NOMO-1 treated with DMSO at 0.1 percent for 48 hours (cell line): ENCODE measurements around the gene PPP2R5B.

ENCODE experiments used
- DNase-seq: peaks from one replicate; lab custom pipeline; 2025; ENCODE audit not compliant: unreplicated experiment; lab: John Stamatoyannopoulos, UW

The PPP2R5B gene

DNA sequence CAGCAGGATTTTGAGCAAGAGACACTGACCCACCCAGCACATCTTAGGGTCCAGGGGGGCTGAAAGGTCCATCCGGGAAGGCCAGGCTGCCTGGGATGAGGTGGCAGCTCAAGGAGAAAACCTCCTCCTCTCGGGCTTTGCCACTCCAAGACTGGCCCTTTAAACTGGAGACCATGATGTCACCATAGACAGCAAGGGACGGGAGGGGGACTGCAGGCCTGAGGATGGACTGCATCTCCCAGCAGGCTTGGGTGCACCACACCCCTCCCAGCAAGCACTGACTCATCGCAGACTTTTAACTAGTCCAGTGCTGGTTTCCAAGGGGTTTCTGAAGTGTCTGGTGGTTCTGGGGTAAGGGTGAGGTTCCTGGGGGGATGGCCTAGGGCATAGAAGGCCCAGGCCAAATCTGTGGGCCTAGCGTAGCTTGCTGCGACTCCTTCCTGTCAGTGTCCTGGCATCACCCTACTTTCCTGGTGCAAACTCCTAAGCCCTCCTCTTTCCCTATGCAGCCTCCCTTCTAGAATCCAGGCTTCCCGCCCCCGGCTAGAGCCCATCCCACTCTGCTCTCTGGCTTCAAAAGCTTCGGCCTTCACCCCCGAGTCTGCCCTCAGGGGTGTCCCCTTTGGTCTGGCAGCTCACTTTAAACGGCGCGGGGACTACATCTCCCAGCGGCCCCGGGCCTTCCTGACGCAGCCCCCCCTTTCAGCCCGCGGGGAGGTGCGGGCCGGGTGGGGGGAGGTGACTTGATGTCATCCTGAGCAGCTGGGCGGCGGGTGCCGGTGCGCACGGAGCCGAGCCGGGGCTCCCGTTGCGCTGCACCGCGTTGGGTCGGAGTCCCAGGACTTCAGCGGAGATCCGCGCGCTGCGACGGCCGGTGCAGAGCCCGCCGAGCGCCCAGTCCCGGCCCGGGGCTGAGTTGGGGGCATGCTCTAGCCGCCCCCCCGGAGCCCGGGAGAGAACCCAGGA is at the start of gene PPP2R5B:
PPP2R5B (plus strand) TSS at position 746 of the 966 bp plus-strand sequence. CDS start 1,046 bp downstream, outside the sequence.
- DNase-seq: peak; percentile 94

DNA sequence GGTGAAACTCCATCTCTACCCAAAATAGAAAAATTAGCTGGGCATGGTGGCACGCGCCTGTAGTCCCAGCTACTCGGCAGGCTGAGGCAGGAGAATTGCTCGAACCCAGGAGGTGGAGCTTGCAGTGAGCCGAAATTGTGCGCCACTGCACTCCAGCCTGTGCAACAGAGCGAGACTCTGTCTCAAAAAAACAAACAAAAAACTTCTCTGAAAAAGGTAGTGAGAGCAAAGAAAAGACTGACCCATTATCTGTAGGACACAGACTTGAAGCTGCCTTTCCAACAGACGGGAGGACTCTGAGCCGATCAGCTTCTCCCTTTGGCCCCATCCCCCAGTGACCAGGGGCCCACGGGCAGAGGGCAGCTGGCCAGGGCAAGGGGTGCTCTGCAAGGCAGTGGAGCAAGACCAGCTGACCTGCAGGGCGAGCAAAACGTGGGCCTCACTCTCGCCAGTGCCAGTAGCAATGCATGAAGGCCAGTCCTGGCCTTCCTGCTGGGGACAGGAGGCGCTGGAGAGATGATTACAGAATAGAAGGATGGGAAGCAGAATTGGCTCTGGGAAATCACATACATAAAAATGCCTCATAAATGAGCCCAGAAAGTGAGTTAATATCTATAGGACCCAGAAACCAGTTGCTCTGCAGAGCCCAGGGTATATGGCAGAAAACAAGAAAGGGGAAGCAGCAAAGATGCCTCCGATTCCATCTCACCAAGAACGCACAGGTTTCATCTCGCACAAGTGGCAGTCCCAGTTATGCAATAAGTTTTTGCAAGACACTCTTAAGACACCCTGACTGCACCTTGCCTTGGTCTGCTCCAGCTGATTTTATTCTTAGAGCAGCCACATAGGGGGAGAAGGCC is 48.9 kb upstream of the PPP2R5B start:
- DNase-seq: peak; percentile 92

DNA sequence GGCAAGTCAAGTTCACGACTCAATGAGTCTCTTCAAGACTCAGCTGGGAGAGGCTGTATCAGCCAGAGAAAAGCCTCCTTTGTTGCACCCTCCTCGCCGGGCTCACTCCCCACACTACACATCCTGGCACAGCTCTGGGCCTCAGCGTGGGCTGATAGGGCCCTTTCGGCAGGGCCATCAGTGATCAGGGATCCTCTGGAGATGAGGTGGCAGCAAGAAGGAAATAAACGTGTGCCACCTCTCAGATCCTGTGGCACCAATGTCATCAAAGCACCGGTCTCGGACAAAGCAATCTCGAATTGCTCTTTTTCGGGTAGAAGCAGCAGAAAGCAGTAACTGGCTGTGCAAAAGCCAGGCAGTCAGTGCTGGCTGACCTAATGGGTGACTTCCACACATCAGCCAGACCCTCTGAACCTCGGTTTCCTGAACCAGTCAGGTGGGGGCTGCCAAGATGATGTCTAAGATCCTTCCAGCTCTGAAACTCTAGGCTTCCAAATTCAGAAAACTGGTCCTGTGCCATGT is 48.2 kb upstream of the PPP2R5B start:
- DNase-seq: no peak

DNA sequence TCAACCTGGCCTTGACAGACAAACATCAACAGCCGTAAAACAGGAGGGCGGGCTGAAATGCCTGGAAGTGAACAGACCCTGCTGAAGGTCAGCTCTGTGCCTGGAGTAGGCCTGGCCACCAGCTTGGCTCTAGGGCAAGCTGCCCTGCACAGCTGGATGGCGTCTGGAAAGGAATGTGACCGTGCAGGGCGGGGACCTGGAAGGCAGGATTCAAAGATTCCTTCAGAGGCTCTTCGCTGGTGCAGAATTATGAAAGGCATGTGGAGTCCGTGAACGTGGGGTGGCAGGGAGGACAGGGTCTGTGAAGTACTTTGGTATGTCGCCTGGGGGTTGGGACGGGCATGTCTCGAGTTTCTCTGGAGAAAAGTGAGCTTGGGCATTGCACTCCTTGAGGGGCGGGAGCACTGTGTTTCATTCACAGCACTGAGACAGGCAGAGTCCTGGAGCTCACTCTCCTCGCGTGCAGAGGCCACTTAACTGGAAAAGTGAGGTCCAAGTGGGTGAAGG is 47.6 kb upstream of the PPP2R5B start:
- no peak for DNase-seq

DNA sequence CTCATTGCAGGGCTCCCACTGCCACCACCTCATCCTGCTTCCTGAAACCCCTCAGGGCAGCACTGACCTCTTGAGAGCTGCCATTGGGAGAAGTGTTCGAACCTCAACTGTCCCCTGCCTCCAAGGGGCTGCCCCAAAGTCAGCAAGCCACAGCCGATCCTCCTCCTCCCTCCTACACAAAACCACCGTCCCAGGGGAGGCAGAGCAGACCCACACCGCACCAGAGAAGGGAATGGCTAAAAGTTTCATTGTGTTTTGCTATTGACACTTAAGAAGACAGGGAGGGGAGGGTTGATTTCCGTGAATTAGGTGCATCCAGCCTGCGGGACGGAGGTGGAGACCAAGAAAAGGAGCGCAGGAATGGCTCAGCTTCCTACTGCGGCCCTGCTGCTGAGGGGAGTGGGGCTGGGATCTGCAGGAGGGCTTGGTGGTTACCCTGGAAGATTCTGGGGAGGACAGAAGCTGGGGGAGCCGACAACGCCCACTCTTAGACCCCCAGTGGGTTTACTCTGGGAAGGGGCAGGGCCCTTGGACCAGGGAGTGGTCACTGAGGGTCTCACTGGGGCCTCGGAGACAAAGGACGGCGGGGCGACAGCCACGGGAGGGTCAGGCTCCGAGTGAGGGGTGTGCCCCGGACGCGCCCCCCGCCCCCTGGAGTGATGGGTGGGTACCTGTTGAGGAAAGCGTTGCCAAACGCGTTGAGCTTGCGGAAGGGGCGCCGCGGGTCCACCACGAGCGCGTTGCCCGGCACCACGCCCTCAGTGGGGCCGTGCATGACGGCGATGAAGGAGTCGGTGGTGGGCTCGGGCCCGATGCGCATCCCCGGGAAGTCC is 46.9 kb upstream of the PPP2R5B start:
- no peak for DNase-seq

DNA sequence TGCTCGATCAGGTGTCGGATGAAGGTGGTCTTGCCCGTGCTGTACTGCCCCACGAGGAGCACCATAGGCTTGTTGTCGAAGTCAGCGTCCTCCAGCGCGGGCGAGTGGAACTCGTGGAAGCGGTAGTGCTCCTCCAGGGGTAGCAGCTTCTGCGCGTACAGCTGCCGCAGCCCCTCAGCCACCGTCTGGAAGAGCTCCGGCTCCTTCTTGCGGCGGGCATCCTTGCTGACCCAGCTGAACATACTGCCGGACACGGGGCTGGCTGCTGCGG is 46.3 kb upstream of the PPP2R5B start:
- peak; percentile 62 for DNase-seq

DNA sequence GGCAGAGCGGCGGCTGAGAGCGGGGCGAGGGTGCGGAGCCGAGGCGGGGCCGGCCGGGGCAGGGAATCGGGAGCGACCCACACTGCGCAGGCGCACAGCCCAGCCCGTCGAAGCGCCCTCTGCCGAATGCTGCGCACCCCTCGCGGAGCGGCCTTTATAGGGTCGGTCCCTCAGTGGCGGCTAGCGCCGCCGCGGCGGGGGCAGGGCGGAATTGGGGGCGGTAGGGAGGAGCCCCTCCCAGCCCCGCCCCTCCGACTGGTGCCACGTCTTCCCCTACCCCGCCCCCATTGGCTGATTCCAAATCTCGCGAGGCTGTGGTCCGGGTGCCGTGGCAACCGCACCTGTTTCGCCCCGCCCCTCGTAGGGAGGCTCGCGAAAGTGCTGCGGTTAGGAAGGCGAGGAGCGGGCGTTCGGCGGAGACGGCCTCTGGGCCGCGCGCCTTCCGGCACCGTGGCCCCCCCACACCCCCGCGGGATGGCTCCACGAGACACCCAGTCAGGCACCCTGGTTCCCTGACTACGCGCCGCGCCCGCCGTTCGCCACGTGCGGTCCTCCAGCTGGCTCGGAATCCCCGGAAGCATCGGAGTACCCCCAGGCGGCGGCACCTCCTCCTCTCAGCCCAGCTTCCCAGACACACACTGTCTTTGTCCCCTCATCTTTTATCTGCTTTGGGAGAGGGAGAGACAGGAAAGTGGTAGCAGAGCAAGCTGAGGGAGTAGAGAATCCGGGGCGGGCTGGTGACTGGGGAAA is 45.8 kb upstream of the PPP2R5B start, which contains the start of gene EHD1:
EHD1 (minus strand) TSS at position 128 of the 750 bp plus-strand sequence. CDS start 157 bp downstream, outside the sequence.
- peak; percentile 96 for DNase-seq

DNA sequence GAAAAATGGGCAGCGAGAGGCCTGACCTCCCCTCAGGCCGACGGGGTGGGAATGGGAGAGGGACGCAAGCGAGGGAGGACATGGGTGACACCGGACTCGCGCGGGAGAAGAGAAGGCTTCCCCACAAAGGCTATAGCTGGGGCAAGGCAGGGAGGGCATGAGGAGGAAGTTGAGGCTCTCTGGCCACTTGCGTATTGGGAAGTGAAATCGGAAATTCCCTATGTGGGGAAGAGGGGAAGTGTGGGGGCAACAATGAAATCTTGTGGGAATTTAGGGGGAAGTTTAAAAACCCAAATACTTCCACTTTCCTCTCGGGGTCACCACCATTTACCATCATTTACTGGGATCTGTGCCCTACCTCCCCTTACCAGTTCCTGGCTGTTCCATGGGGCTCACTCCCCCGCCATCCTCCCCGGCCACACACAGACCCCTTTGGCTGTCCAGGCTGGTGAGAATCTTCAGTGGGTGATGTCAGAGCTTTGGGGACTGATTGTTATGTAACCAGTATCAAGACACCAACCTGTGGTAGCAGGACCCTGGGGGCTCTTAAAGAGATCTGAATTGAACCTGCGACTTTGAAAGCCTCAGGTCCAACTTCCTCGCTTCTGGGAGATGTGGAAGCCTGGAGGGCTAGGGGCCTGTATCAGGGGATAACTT is 45.1 kb upstream of the PPP2R5B start:
- DNase-seq: peak; percentile 31

DNA sequence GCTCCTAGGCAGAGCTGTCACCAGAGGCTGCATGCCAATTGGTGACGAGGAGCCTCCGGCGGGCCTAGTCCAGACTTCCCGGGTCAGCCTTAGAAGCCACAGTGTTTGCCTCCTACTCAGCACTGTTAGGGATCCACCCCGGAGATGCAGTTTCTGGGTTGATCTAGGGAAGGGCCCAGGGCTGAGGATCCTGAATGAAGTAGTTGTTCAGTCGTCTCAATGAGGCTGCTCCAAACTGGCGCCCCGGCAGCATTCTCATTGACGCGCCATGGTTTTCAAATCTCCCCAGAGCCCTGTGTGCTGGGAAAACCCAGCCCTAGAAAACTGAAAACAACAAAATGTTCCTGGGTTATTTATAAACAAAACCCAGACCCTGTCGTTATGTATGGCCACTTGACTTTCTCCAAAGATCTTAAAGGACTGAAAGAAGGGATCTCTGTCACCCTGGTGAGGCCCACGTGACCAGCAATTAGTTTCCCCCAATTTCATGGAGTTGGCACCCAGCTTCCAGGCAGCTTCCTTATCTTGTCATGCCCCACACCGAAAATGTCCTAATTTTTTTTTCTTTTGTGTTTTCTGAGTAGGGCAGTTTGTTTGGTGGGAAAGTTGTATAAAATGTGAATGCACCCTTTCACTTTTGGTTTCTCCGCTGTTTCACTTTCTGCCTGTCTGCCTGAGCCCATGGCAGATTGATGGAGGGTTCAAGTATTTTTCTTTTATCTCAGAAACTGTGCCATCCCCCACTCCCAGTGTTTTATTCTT is 44.1 kb upstream of the PPP2R5B start:
- DNase-seq: peak; percentile 19

DNA sequence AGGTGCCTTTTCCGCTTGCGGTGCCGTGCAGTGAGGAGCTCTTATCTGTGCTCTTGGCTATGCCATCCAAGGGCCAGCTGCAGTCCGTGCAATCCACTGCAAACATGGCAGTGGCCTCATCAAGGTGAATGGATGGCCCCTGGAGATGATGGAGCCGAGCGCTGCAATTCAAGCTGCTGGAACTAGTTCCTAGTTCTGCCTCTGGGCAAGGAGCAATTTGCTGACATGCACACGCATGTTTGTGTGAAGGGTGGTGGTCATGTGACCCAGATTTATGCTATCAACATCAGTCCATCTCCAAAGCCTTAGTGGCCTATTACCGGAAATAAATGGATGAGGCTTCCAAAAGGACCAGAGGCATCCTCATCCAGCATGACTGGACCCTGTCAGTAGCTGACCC is 43.0 kb upstream of the PPP2R5B start:
- DNase-seq: no peak

DNA sequence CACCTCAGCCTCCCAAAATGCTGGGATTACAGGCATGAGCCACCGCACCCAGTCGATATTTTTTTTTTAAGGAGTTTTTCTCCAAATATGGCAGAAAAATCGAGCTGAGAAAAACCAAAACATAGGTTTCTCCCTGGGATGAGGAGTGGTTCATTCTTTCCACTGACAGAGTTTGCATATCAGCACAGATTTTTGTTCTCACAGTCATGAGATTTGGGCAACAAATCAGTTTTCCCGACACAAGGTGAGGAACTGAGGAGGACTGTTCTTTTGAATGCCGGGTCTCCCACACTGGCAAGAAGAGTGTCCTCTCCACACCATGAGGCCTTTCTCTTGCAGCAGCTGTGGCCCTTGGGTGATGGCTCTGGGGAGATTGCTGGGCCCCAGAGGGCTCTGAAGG is 42.2 kb upstream of the PPP2R5B start:
- DNase-seq: no peak

DNA sequence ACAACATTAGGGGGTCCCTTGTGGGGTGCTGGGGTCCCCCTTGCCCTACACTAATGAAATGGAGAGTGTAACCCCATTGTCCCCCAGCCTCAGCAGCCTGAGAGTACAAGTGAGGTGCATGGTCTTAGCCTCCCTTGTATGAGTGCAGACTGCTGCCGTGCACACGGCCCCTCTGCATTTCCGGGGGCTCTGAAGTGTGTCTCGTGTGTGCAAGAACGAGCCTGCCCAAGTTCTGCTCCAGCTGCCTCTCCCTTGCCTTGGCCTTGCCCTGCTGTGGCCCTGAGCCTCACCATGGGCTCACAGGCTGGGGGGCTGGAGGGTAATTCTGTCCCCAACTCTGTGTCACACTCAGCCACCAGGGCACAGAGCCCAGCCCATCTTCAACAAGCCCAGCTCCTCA is 40.9 kb upstream of the PPP2R5B start:
- no peak for DNase-seq

DNA sequence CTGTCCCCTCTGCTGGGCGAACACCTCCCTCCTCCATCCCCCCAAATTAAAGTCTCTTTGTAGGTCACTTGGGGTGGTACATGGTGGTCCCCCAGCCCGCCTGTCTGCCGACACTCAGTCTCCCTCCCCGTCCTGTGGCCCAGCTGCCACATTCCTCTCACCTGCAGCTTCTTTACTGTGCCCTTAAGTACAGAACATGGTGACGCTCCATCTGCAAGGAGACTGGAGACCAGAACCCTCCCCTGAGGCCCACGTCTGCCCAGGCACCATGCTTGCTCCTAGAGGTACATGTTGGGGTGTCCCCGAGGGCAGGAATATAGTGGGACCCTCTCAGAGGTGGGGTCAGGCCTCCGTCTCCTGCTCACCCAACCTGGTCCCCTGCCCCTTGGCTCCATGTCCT is 40.5 kb upstream of the PPP2R5B start:
- no peak for DNase-seq

DNA sequence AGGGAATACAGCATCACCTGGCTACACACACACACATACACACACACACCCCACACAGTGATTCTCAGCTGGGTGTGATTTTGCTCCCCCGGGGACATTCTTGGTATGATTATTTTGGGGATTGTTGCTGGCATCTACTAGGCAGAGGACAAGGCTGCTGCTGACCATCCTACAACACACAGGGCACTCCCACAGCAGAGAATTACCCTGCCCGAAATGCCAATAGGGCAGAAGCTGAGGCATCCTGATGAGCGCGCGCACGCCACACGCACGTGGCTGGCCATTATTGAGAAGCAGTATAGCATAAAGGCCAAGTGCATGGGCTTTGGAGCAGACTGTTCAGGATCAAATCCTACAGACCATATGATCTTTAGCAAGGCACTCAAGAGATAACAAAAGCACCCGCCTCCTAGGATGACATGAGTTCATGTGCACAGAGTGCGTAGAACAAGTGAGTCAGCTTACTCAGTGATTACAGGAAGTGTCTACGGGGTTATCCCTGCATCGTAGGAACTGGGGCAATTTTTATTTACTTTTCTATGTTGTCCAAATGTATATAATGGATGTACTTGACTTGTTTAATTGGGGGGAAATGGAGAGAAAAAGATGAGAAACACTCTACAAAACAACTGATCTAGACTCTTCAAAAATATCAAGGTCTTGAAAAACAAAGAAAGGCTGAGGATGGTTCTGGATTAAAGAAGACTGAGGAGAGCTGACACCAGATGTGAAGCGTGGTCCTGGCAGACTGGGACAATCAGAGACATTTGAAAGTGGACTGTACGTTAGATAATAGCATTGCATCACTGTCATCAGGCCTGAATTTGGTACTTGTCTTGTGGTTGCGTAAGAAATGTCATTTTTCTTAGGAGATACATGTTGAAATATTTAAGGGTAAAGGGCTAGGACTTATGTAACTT is 38.9 kb upstream of the PPP2R5B start:
- peak; percentile 95 for DNase-seq

DNA sequence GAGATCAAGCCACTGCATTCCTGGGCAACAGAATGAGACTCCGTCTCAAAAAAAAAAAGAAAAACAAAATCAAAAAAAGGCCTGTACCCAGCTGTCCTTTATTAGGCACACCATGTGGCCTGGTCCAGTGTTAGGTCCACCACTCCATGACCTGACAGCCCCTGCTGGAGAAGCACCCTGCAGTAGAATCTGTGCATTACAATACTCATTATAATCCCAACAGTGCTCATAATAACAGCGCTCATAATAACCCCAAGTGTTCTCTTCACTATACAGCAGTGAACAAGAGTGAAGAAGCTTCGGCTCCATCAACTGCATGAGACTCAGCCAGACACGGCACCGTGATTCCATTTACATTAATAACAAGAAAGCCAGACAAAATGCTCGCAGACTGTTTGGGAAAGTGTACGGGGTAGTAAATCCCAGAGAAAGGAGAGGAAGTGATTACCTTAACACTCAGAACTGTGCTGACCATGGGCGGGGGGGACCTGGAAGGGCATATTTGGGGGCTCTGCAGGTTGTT is 37.2 kb upstream of the PPP2R5B start:
- no peak for DNase-seq

DNA sequence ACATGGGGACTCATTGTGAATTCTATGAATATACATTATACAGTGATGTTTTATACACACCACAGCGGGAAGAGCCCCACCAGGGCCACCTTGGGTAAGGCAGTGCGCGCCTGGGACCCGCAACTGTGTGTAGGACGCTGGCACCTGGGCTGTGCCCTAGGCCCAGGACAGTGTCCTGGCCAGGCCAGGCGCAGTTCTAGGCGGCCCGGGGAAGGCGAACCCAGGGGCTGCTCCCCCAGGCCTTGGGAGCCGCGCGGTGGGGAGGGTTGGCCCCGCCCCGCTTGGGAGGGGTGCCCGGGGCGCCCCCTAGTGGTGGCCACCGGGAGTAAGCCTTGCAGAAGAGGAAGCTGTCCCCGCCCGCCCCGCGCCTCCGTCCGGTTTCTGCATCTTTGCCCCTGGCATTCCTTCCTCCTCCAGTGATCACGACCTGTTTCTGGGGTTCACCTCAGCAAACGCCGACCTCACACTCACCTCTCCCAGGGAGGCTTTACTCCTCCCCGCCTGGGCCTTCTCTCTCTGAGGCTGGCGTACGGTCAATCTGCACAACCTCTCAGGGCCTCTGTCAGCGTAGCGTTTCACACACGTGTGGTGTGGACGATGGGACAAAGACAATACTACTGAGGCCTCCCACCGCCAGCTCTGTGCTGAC is 36.6 kb upstream of the PPP2R5B start:
- DNase-seq: peak; percentile 58

DNA sequence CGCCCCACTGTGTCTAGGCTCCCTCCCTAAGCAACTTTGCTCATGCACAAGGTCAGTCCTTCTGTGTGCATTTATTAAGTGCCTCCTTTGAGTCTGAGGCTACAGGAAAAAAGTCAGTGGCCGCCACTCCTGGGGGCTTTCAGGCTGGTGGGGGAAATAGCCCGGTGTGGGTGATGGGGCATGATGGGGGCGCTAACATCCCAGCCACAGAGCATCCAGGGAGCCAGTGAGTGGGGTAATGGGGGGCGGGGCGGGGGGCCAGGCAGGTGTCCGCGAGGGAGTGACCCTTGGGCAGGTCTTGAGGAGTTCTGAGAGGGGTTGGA is 36.1 kb upstream of the PPP2R5B start:
- DNase-seq: no peak
